Measurements from ENCODE around the gene ADGRG6. TPM values are rescaled to one million over a fixed set of nuclear protein-coding genes. Genes with fewer than 3 reads are reported as not detected.

ADGRG6 gene
- total and polyA plus RNA-seq, 4 donors = 18.7 to 110 (median 45.7) TPM

GRCh38 chr6:142320366-142320765, 18.6 kb downstream of the ADGRG6 start:
- TF ChIP-seq TAF1 (conservative IDR thresholded peaks at IDR 0.05) (no peak), HNF4G (IDR thresholded peaks at IDR 0.05) (no peak), FOXA2 (IDR thresholded peaks at IDR 0.05) (no peak), NR2F2 (IDR thresholded peaks at IDR 0.05) (no peak), GABPA (IDR thresholded peaks at IDR 0.05 in 1 of 2, conservative IDR thresholded peaks at IDR 0.05 in 1 of 2) (no peak), FOXA1 (IDR thresholded peaks at IDR 0.05) (no peak), EGR1 (IDR thresholded peaks at IDR 0.05; ENCODE audit: low read depth in 2 of 2) (no peak)
- Histone ChIP-seq H3K4me3 (ENCODE audit: low read depth in 1 of 3, low read length in 3 of 3) (no peak overlapping the region), H3K4me1 (ENCODE audit: control insufficient read depth in 4 of 4, insufficient read depth in 4 of 4, low read length in 3 of 4) (peaks cover 2 to 17% (median 3%) of the 10 kb centered on the region in 4 donors), H3K36me3 (ENCODE audit: control insufficient read depth in 4 of 4, insufficient read depth in 3 of 4, low read depth in 1 of 4, low read length in 3 of 4) (no peaks in the 10 kb centered on the region), H3K27ac (ENCODE audit: low read depth in 1 of 2, low read length in 2 of 2) (no peak overlapping the region), H3K9me3 (ENCODE audit: control insufficient read depth in 4 of 4, low read length in 3 of 4) (no peaks in the 10 kb centered on the region), H3K27me3 (ENCODE audit: control insufficient read depth in 4 of 4, insufficient read depth in 4 of 4, low read length in 3 of 4) (no peaks in the 10 kb centered on the region), H3K9ac (ENCODE audit: low read depth in 1 of 2, low read length in 2 of 2) (no peak overlapping the region)
- no peak for DNase-seq (ENCODE audit: low spot score)
- WGBS = 84% methylated on average over 3 of the region's 3 CpGs

DNA sequence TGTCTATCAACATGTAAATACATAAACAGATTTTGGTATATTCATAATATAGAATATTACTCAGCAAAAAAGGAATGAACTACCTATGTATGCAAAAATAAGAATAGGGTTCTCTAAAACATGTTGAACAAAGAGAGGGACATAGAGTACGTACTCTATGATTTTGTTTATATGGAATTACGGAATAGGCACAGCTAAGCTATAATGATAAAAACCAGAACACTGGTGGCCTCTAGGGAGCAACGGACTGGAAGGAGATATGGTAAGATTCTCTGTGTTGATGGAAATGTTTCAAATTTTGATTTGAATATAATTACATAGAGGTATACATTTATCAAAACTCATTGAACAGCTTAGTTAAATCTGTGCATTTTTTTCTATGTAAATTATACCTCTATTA, 19.6 kb downstream of the ADGRG6 start:
- DNase-seq (ENCODE audit: low spot score) = no peak
- no peak overlapping the region for H3K4me3 ChIP-seq (ENCODE audit: low read depth in 1 of 3, low read length in 3 of 3)
- no peak overlapping the region for H3K27ac ChIP-seq (ENCODE audit: low read depth in 1 of 2, low read length in 2 of 2)
- peaks cover 2 to 17% (median 3%) of the 10 kb centered on the region in 4 donors for H3K4me1 ChIP-seq (ENCODE audit: control insufficient read depth in 4 of 4, insufficient read depth in 4 of 4, low read length in 3 of 4)
- 86% methylated on average over 3 of the region's 3 CpGs for WGBS
- no peaks in the 10 kb centered on the region for H3K27me3 ChIP-seq (ENCODE audit: control insufficient read depth in 4 of 4, insufficient read depth in 4 of 4, low read length in 3 of 4)
- TF ChIP-seq, protein P1, sequence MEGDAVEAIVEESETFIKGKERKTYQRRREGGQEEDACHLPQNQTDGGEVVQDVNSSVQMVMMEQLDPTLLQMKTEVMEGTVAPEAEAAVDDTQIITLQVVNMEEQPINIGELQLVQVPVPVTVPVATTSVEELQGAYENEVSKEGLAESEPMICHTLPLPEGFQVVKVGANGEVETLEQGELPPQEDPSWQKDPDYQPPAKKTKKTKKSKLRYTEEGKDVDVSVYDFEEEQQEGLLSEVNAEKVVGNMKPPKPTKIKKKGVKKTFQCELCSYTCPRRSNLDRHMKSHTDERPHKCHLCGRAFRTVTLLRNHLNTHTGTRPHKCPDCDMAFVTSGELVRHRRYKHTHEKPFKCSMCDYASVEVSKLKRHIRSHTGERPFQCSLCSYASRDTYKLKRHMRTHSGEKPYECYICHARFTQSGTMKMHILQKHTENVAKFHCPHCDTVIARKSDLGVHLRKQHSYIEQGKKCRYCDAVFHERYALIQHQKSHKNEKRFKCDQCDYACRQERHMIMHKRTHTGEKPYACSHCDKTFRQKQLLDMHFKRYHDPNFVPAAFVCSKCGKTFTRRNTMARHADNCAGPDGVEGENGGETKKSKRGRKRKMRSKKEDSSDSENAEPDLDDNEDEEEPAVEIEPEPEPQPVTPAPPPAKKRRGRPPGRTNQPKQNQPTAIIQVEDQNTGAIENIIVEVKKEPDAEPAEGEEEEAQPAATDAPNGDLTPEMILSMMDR (IDR thresholded peaks at IDR 0.05; ENCODE audit: low read depth, low read length, missing input control) = no peak
- TF ChIP-seq TAF1 (conservative IDR thresholded peaks at IDR 0.05) (no peak), GABPA (IDR thresholded peaks at IDR 0.05 in 1 of 2, conservative IDR thresholded peaks at IDR 0.05 in 1 of 2) (no peak), FOXA1 (IDR thresholded peaks at IDR 0.05) (no peak), YY1 (IDR thresholded peaks at IDR 0.05) (no peak), RAD21 (IDR thresholded peaks at IDR 0.05) (no peak), JUND (IDR thresholded peaks at IDR 0.05) (no peak), HNF4A (conservative IDR thresholded peaks at IDR 0.05) (no peak), FOXA2 (IDR thresholded peaks at IDR 0.05) (no peak), EGR1 (IDR thresholded peaks at IDR 0.05; ENCODE audit: low read depth in 2 of 2) (no peak)
- TF ChIP-seq, protein P2, sequence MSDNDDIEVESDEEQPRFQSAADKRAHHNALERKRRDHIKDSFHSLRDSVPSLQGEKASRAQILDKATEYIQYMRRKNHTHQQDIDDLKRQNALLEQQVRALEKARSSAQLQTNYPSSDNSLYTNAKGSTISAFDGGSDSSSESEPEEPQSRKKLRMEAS (IDR thresholded peaks at IDR 0.05) = no peak
- no peaks in the 10 kb centered on the region for H3K9me3 ChIP-seq (ENCODE audit: control insufficient read depth in 4 of 4, low read length in 3 of 4)
- H3K36me3 ChIP-seq (ENCODE audit: control insufficient read depth in 4 of 4, insufficient read depth in 3 of 4, low read depth in 1 of 4, low read length in 3 of 4) = no peaks in the 10 kb centered on the region
- H3K9ac ChIP-seq (ENCODE audit: low read depth in 1 of 2, low read length in 2 of 2) = no peak overlapping the region

DNA sequence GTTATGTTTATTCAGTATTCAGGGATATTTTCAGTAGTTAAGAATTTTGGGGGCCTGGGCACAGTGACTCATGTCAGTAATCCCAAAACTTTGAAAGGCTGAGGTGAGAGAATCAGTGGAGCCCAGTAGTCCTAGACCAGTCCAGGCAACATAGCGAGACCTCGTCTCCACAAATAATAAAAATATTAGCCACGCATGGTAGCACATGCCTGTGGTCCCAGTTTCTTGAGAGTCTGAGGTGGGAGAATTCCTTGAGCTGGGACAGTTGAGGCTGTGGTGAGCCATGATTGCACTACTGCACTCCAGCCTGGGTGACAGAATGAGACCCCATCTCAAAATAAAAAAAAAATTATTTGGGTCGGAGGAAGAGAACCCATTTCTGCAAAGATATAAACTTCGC, 20.3 kb downstream of the ADGRG6 start:
- Histone ChIP-seq H3K27ac (ENCODE audit: low read depth in 1 of 2, low read length in 2 of 2) (no peak overlapping the region), H3K27me3 (ENCODE audit: control insufficient read depth in 4 of 4, insufficient read depth in 4 of 4, low read length in 3 of 4) (no peaks in the 10 kb centered on the region), H3K9ac (ENCODE audit: low read depth in 1 of 2, low read length in 2 of 2) (no peak overlapping the region), H3K9me3 (ENCODE audit: control insufficient read depth in 4 of 4, low read length in 3 of 4) (no peaks in the 10 kb centered on the region), H3K4me1 (ENCODE audit: control insufficient read depth in 4 of 4, insufficient read depth in 4 of 4, low read length in 3 of 4) (peaks cover 2 to 15% (median 3%) of the 10 kb centered on the region in 4 donors), H3K36me3 (ENCODE audit: control insufficient read depth in 4 of 4, insufficient read depth in 3 of 4, low read depth in 1 of 4, low read length in 3 of 4) (no peaks in the 10 kb centered on the region), H3K4me3 (ENCODE audit: low read depth in 1 of 3, low read length in 3 of 3) (no peak overlapping the region)
- WGBS = 96% methylated on average over 5 of the region's 5 CpGs
- no peak for DNase-seq (ENCODE audit: low spot score)
- TF ChIP-seq, protein P2 (IDR thresholded peaks at IDR 0.05) = no peak
- no peak for TF ChIP-seq ZBTB33 (IDR thresholded peaks at IDR 0.05)
- TF ChIP-seq, protein P3, sequence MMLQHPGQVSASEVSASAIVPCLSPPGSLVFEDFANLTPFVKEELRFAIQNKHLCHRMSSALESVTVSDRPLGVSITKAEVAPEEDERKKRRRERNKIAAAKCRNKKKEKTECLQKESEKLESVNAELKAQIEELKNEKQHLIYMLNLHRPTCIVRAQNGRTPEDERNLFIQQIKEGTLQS (IDR thresholded peaks at IDR 0.05) = no peak
- no peak for TF ChIP-seq RAD21 (IDR thresholded peaks at IDR 0.05)
- TF ChIP-seq GABPA (IDR thresholded peaks at IDR 0.05 in 1 of 2, conservative IDR thresholded peaks at IDR 0.05 in 1 of 2) = no peak
- TF ChIP-seq EGR1 (IDR thresholded peaks at IDR 0.05; ENCODE audit: low read depth in 2 of 2) = no peak
- TF ChIP-seq, protein P1 (IDR thresholded peaks at IDR 0.05; ENCODE audit: low read depth, low read length, missing input control) = no peak
- no peak for TF ChIP-seq RXRA (IDR thresholded peaks at IDR 0.05)
- TF ChIP-seq FOXA2 (IDR thresholded peaks at IDR 0.05) = no peak
- no peak for TF ChIP-seq SP1 (IDR thresholded peaks at IDR 0.05)
- no peak for TF ChIP-seq HNF4G (IDR thresholded peaks at IDR 0.05)
- TF ChIP-seq HNF4A (conservative IDR thresholded peaks at IDR 0.05) = no peak
- no peak for TF ChIP-seq JUND (IDR thresholded peaks at IDR 0.05)
- no peak for TF ChIP-seq NR2F2 (IDR thresholded peaks at IDR 0.05)
- TF ChIP-seq FOXA1 (IDR thresholded peaks at IDR 0.05) = no peak
- no peak for TF ChIP-seq YY1 (IDR thresholded peaks at IDR 0.05)

Data from liver (tissue), 9 donors.